ENCODE data around the gene WIPF3.

GRCh38 chr7:29937132-29937531, 130.8 kb downstream of the WIPF3 start:
- no peak for TF ChIP-seq CTCF (IDR thresholded peaks at IDR 0.05)
- no peak for TF ChIP-seq POLR2AphosphoS5 (IDR thresholded peaks at IDR 0.05)
- no peak for TF ChIP-seq POLR2A (IDR thresholded peaks at IDR 0.05)
